ENCODE data around the gene CPPED1. TPM values are rescaled to one million over a fixed set of nuclear protein-coding genes. Genes with fewer than 3 reads are reported as not detected.
A peak's percentile ranks its signal among the peaks of the same experiment; 100 is the strongest.
"Not testable (repeated sequence)": the region's sequence is repeated elsewhere in the genome, so short reads cannot be mapped to it uniquely, and the experiment has no call there.

CPPED1 gene
- total RNA-seq, 1 donor from 2014 or later, result 15.0 TPM

DNA sequence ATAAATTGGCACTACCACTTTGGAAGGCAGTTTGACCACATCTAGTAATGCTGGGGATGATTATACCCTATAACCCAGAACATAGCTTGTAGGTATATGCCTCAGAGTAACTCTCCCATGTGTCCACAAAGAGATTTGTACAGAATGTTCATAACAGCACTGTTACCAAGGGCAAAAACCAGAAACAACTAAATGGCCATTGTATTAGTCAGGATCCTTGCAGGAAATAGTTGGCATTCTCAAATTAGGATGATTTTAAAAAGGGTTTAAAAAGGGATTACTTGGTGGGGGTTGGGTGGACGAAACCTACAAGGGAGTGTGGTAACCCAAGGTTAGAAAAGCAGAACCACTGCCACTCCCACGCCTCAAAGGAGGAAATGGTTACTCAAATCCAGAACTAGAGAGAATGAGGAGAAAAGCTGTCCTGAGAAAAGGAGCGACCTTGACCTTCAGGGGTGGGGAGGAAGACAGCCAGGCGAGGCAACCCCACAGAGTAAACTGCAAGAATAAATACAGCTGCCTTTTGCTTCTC is 2.1 kb downstream of the CPPED1 start:
- peak; percentile 78 for DNase-seq (ENCODE audit: low read depth)

DNA sequence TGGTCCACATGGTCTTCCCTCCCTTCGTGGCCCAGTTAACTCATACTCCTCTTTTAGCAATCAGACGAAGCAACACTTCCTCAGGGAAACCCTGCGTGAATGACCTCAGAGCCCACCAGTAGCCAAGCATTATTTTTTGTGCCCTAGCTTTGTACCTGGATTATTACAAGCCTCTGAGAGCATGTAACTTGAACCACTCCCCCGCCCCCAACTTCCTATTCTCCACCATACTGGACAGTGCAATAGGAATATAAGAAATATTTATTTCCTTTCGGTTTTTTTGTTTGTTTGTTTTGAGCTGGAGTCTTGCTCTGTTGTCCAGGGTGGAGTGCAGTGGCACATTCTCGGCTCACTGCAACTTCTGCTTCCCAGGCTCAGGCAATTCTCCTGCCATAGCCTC is 2.9 kb downstream of the CPPED1 start:
- no peak overlapping the region for H3K4me3 ChIP-seq (ENCODE audit: low read depth, low read length)
- no peak for DNase-seq (ENCODE audit: low read depth)
- TF ChIP-seq, protein P1, sequence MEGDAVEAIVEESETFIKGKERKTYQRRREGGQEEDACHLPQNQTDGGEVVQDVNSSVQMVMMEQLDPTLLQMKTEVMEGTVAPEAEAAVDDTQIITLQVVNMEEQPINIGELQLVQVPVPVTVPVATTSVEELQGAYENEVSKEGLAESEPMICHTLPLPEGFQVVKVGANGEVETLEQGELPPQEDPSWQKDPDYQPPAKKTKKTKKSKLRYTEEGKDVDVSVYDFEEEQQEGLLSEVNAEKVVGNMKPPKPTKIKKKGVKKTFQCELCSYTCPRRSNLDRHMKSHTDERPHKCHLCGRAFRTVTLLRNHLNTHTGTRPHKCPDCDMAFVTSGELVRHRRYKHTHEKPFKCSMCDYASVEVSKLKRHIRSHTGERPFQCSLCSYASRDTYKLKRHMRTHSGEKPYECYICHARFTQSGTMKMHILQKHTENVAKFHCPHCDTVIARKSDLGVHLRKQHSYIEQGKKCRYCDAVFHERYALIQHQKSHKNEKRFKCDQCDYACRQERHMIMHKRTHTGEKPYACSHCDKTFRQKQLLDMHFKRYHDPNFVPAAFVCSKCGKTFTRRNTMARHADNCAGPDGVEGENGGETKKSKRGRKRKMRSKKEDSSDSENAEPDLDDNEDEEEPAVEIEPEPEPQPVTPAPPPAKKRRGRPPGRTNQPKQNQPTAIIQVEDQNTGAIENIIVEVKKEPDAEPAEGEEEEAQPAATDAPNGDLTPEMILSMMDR (conservative IDR thresholded peaks at IDR 0.05; ENCODE audit: low read depth, low read length), result no peak

More for the DNA sequence above, 2.1 kb downstream of the CPPED1 start:
- TF ChIP-seq, protein P1 (conservative IDR thresholded peaks at IDR 0.05; ENCODE audit: low read depth, low read length), result no peak
- peak overlapping the region; percentile 85 for H3K4me3 ChIP-seq (ENCODE audit: low read depth, low read length)

DNA sequence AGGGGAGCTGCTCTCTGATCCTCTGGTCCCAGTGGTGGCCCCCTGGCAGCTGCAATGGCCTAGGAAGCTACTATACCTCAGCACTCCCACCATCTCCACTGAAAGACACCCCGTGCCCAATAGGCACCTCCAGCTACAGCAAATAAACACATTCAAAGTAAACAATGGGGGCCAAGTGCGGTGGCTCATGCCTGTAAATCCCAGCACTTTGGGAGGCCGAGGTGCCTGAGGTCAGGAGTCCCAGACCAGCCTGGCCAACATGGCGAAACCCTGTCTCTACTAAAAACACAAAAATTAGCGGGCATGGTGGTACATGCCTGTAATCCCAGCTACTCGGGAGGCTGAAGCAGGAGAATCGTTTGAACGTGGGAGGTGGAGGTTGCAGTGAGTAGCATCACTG is 3.7 kb downstream of the CPPED1 start:
- DNase-seq (ENCODE audit: low read depth); H3K4me3 ChIP-seq (ENCODE audit: low read depth, low read length): not testable (repeated sequence)

DNA sequence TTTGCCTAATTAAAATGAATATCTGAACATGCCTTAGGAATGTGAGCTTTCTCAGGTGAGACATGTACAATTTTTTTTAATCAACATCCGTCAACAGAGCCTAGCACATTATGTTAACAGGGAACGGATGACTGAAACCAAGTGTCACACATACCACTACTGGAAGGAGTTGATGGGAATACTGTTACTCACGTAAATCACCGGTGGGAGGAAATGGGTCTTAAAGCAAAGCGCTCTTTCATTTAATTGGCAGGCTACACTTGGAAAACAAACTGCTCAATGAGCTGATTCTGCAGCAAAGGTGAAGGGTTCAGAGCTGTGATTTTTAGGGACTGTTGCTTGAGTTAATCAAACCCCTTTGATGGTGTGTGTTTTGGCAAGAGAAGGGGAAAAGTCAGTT is 4.8 kb downstream of the CPPED1 start:
- peak; percentile 55 for DNase-seq (ENCODE audit: low read depth)
- no peak overlapping the region for H3K4me3 ChIP-seq (ENCODE audit: low read depth, low read length)
- TF ChIP-seq, protein P1 (conservative IDR thresholded peaks at IDR 0.05; ENCODE audit: low read depth, low read length), result no peak

DNA sequence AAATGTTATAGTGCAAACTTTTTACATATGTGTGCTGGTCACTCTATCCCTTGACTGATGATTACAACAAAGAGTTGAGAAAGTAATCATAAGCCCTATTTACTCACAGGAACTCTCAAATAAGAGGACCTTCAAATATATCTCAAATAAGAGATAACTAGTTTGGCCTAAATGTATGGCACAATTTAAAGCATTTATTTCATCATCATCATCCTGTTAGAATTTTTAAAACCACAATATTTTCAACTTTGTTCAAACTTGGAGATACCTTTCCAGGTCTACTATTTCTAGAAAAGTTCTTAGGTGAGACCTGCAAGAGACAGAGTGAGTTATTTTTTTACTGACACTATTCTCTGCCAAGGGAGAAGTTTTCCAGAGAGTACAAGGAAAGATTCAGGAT is 5.5 kb downstream of the CPPED1 start:
- TF ChIP-seq, protein P1 (conservative IDR thresholded peaks at IDR 0.05; ENCODE audit: low read depth, low read length), result no peak
- DNase-seq (ENCODE audit: low read depth), result no peak

DNA sequence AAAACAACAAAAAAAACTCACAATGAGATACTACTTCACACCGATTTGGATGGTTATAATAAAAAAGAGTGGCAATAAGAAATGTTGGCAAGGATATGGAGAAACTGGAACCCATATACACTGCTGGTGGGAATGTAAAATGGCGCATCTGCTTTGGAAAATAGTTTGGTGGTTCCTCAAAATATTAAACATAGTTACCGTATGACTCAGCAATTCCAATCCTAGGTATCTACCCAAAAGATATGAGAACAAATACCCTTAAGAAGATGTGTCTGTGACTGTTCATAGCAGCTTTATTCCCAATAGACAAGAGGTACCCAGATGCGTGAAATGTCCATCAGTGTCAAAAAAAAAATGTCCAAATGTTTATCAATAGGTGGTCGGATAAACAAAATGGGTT is 7.2 kb downstream of the CPPED1 start:
- DNase-seq (ENCODE audit: low read depth), result no peak
- TF ChIP-seq, protein P1 (conservative IDR thresholded peaks at IDR 0.05; ENCODE audit: low read depth, low read length), result no peak
- H3K4me3 ChIP-seq (ENCODE audit: low read depth, low read length), result no peak overlapping the region

More for the DNA sequence above, 5.5 kb downstream of the CPPED1 start:
- H3K4me3 ChIP-seq (ENCODE audit: low read depth, low read length), result no peak overlapping the region

DNA sequence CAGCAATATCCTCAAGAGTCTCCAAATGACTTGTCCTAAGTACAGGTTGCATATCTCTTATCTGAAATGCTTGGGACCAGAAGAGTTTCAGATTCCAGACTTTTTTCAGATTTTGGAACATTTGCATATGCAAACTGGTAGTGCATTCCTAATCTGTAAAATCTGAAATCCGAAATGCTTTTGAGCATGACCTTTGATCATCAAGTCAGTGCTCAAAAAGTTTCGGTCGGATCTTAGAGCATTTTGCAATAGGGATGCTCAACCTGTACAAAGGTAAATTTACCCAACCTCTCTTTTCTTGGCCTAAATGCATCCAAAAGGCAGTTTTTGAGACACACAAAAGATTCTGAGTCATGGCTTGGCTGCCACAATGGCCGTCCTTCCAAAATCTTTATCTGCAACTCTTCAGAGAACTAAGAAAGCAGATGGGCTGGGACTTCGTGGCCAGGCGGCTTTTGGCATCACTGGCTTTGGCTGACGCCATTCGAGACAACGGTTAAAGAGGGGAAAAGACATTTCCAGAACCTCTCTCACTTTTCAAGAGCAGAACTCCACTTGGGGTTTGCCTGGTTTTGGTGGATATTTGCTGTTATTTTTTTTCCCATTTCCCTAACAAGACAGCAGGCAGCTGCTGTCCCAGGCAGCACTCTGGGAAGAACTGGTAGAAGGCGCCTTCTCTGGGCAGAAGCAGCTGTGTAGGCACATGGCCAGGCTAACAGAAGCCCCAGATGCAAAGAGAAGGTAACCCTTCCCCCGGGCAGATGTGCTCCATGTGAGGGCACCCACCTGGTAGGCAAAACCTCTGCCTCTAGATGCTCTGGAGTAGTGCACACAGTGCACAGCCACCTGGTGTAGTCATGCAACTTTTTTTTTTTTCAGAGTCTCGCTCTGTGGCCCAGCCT is 8.9 kb downstream of the CPPED1 start:
- H3K4me3 ChIP-seq (ENCODE audit: low read depth, low read length), result no peak overlapping the region
- TF ChIP-seq, protein P1 (conservative IDR thresholded peaks at IDR 0.05; ENCODE audit: low read depth, low read length), result no peak
- no peak for DNase-seq (ENCODE audit: low read depth)
